Activated naive CD8-positive, alpha-beta T cell treated with anti-CD3 and anti-CD28 coated beads, Interleukin-2, amount 50 U/mL, for 16 hours (primary cell): ENCODE data around the gene HOXC6.

ENCODE experiments used
- DNase-seq: peaks from one replicate; pipeline ENCODE4 v3.0.0-alpha.2; 2020; ENCODE audit warnings: low read depth, low spot score

Gene HOXC6

GRCh38 chr12:54002278-54002914 is 25.8 kb upstream of the HOXC6 start:
- no peak for DNase-seq

DNA sequence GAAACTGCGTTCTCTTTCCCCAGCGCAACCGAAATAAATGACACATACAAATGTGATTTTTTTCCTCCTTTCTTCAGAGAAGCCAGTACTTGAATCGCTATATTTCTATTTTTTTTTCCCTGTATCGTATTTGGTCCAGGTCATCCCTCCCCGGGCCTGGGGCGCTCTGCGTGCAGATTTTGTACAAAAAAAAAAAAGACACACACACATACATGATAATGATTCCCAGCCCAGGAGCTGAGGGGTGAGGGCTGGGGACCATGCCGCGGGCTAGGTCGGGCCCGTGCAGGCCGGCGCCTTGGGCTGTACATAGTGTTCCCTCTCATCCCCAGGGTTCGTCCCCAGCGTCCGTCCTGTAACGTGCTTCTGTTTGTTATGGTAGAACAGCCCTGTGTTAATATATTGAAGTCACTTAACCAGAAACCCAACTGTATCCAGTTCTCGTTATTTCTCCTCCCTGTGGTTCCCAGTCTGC is 25.3 kb upstream of the HOXC6 start:
- DNase-seq, result no peak

DNA sequence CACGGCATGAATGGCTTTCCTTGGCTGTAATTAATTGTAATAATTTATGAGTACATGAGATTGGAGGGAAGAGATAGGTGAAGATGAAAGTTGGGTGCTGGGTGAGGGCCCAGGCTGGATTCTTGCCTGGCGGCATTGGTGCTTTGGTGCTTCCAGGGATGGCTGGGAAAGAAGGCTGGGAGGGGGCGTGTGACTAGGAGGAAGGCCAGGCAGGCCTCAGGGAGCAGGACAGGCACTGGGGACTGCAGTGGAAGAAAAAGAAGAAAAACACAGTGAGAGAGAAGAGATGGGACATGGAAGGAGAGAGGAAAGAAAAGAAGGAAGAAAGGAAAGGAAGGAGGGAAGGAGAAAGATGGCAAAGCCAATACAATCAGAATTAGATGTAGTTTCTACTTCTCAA is 24.6 kb upstream of the HOXC6 start:
- no peak for DNase-seq

DNA sequence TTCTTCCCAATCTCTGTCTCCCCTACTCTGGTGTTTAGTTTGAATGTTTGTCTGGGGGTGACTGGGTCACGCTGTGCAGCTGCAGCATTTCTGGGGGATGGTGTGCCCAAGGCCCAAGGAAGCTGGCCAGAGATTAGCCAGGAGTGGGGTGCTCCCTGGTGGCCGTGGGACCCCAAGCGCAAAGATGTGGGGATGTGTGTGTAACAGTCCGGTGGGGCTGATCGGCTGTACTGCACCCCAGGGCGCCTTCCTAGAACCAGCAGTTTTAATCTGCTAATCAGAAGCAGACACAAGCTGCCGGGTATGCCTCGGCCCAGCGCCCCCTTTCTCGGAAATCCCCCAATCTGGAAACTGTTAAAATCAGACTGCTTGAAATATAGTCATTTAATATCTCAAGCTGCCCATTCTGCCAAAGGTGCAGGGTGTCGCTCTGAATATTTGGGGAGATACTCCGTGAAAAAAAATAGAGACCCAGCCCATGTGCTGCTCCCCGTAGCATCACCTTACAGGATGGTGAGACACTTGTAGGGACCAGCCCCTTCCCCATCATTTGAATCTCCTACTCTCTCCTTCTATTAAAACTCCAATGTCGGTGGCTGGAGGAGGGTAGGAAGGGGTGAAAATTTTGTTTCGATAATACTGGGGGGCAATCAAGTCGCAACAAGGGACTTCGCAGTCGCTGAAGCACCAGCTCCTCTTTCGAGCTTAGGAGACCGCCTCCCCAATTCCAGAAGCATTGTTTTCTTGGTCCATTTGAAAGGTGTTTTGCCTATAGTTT is 24.0 kb upstream of the HOXC6 start:
- DNase-seq, result no peak

GRCh38 chr12:54004841-54005530 is 23.3 kb upstream of the HOXC6 start:
- DNase-seq, result no peak

DNA sequence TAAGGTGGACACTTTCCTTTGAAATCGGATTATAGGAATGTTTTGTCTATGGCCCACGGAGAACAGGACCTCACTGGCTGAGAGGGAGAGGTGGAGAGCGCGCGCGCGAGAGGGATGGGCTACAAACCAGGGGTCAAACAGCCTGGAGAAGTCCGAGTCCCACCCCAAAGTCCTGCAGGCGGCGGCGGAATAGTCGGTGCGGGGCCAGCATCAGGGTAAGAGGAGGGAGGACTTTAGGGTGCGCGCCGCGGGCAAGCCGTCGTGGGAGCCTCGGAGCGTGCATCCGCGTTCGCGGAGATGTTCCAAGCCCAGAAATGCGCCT is 22.7 kb upstream of the HOXC6 start:
- DNase-seq, result no peak

- peak; percentile 62 for DNase-seq
Measured at GRCh38 chr12:54005853-54006558, 22.2 kb upstream of the HOXC6 start.

GRCh38 chr12:54006559-54007220 is 21.6 kb upstream of the HOXC6 start:
- DNase-seq, result no peak

DNA sequence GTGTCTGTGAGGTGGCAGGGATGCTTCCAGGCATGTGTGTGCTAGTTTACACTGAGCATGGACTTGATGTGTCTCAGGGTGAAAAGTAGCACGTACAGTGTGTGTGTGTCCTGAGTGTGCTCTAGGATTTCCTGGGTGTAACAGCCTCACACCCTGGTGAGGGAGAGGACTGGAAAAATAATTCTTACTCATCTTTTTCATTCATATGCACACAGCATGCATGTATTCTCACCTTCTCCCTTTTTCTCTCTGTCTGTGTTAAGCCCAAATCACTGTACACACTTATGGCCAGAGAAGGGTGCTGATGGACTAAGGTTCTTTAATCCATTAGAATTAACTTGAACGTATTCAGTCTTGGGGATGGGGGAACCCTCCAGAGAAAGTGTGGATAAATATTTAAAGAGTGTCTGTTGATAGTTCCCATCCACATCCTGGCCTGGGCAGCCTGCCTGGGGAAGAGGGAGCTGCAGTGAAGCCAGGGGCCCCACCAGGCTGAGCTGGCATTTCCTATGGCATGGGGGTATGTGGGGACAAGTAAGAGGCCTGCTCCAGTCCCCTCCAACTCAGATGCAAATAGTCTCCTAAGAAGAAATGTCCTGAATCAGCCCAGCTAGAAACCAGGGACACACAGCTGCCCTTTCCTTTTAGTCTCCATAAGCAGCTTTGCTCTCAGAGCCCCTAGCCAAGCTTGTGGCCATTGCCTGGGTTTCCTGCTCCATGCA is 20.5 kb upstream of the HOXC6 start:
- no peak for DNase-seq

DNA sequence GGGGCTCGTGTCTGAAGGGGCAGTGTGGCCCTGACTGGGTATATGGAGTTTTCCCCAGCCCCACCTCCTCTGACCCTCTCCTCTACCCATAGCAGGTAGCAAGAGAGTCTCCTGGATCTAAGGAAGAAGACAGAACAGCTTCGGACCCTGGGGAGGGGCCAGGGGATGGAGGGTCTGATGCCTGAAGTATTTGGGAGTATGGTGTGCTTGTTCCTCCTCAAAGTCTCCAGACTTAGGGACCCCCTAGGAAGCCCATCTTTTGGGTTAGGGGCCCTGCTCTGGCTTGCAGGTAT is 20.0 kb upstream of the HOXC6 start:
- DNase-seq, result no peak

DNA sequence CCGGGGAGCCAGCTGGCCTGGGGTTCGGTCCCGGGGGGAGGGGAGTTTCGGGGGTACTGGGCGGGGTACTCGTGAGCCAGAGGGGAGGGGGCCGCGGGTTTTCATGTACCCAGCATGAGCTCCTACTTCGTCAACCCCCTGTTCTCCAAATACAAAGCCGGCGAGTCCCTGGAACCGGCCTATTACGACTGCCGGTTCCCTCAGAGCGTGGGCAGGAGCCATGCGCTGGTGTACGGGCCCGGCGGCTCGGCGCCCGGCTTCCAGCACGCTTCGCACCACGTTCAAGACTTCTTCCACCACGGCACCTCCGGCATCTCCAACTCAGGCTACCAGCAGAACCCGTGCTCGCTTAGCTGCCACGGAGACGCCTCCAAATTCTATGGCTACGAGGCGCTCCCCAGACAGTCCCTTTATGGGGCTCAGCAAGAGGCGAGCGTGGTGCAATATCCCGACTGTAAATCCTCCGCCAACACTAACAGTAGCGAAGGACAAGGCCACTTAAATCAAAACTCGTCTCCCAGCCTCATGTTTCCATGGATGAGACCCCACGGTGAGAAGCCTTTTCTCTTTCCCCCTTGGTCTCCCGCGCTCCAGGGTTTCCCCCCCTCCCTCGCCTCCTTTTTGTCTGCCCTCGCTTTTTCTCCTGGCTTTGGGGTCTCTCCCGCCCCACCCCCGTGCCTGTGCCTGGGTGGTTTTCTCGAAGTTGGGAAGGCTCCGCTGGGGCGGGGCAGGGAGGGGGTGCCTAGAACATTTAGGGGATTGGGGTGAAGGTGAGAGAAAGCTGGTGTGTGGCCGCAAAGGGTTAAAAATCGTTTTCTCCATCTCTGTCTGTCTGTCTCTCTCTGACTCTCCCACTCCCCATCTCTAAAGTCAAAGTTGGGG is 18.8 kb upstream of the HOXC6 start:
- no peak for DNase-seq

DNA sequence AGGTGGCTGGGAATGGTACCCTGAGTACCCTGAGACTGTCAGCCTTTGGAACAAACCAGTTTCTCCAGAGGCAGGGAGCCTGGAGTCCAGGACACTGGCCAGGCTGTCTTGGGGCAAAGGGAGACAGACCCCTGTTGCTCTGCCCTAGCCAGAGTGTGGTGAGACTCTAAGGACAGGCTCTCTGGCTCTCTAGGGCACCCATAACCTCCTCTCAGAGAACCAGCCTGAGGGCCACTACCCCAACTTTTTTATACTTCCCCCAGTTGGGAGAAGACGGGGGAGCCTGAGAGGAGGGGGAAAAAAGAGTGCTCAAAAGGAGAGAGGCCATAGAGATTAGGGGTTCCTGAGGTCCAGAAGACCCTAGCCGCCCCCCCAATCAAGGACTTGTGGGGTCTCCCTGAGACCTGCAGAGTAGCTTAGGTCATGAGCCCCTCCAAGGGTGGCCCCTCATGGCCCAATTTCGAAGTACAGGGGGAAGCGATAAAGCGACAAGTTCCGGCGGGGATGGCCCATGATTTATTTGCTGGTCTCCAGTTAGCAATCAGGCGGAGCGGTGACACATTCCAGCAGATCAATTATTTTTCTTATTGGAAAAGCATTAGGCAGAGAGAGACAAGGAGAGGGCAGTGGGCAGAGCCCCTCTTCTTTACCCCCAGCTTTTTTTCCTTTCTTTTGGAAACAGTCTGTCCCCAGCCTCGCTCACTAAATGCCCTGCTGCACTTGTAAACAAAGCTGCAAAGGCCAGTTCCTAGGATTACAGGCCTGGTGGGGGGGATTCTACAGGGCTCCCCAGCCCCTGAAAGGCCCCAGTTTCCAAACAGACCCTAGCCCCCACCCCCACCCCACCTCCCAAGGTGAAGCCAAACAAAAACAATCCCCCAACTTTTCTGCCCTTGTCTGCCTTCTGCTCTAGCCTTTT is 17.9 kb upstream of the HOXC6 start:
- DNase-seq, result no peak

- DNase-seq, result no peak
Measured at GRCh38 chr12:54010972-54011664, 17.1 kb upstream of the HOXC6 start.

DNA sequence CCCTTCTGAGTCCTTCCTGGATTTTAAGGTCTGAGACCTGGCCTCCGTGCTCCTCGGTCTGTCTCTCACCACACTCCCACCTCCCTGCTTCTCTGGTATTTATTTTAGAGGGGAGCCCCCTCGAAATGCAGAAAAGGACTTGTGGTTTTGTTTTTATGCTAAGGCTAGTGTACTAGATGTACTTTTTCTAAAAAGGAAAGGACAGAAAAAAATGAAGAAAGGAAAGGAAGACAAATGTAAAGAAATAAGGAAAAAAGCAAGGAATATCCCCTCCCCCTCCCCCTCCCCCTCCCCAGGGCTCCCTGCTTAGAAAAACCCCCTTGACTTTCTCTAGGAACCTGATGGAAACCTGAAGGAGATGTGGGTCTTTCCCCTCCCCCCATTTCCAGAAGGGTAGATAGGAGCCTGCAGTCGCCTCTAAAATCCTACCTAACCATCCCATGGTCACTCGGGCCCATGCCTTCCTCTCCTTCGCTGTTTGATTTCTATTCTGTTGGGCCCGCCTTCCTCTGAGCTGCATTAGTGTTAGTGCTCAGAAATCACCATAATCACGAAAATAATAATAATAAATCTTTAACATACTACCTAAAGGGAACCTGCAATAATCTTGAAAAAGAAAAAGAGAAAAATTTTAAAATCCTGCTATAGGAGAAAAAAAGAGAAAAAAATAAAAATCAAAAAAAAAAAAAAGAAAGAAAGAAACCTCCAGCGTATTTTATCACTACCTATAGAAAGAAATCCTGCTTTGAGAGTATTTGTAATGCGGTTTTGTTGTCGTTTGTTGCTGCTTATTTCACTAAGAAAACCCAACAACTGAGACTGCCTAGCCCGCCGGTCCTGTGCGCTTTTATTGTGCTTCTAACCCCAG is 16.3 kb upstream of the HOXC6 start:
- DNase-seq, result no peak

DNA sequence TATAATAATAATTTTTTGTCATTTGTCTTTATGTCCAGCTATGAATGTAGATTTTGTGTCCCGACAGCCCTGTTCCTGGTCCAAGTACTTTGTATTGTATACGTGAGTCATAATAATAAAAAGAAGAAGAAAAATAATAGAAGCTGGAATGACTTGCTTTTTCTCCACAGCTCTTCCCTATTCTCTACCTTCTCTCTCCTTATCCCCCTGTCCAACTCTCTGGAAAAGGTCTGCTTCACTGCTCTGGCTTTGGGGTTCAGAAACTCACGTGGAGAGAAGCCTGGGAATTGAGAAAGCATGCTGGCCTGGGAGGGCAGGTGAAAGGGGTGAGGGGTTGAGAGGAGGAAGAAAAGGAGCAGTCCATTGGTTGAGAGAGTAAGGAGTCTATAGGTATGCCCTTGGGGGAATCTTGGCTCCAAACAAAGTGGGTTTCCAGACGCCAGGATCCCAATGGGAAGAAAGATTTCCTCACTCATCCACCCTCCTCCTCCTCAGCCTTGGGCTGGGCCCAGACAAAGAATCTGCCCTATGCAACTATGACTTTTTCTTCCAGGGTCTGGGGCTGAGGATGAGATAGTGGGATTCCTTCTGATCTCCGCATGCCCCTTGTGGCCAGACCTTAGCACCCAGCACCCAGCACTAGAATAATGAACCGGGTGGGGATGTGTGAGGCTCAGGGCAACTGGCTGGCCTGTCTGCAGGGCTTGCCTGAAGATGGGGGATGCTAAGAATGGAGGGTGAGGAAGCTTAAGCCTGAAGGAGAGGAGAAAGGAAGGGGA is 15.4 kb upstream of the HOXC6 start:
- no peak for DNase-seq

DNA sequence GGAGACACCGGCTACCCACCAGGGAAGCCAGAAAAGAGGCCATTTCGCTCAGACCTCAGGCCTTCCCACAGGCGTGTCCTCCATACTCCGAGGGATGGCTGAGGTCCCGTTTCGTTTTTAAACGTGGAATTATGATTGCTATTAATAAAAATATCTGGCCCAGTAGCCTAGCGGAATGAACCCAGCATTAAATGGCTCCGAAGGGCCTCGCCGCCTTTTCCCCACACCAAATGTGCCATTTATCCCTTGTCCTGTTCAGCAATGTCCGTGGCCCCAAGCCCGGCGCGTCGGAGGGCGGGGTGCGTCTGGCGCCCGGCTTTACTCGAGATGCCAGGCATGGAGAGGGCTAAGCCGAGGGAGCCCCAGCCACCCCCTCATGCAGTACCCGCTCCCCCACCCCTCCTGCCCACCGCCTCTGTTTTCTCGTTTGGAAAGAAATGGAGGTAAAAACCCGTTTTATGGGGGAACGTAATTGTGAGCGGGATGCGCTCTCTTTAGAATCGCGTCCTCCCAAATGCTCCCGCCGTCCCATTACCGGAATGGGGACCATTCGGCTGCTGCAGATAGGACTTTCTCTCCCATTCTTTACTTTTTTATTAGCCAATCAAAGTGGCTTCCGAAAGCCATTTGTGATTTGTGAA is 13.7 kb upstream of the HOXC6 start:
- no peak for DNase-seq
